Suprapubic skin (tissue), 4 donors: ENCODE results near the gene ITSN2. TPM values are rescaled to one million over a fixed set of nuclear protein-coding genes. Genes with fewer than 3 reads are reported as not detected.
A peak's percentile ranks its signal among the peaks of the same experiment; 100 is the strongest.

ENCODE experiments used
- DNase-seq, 2 donors: peaks; one replicate each; pipeline ENCODE4 v3.0.0-alpha.2; 2019; ENCODE audit warnings: low spot score in 2 of 2
- H3K27ac ChIP-seq: fragments of 200-600 bp; sonication (generic); one replicate; pipeline ENCODE4 v1.5.1; 2019
- H3K27me3 ChIP-seq: fragments of 200-600 bp; sonication (generic); one replicate; pipeline ENCODE4 v1.5.1; 2019
- H3K36me3 ChIP-seq: fragments of 200-600 bp; sonication (generic); one replicate; pipeline ENCODE4 v1.5.1; 2019
- H3K4me1 ChIP-seq: fragments of 200-600 bp; sonication (generic); one replicate; pipeline ENCODE4 v1.5.1; 2019
- H3K4me3 ChIP-seq: fragments of 200-600 bp; sonication (generic); one replicate; pipeline ENCODE4 v1.5.1; 2019; ENCODE audit warnings: mild to moderate bottlenecking
- H3K9me3 ChIP-seq: fragments of 200-600 bp; sonication (generic); one replicate; pipeline ENCODE4 v1.5.1; 2019
- CTCF ChIP-seq, 2 donors: fragments of 200-600 bp in 1 of 2; fragments of 450-650 bp in 1 of 2; sonication (generic) in 1 of 2; IDR thresholded peaks; one replicate each; pipeline ENCODE4 v1.5.1; 2016 to 2019; ENCODE audit warnings: antibody characterized with exemption in 2 of 2, mild to moderate bottlenecking in 1 of 2, moderate library complexity in 1 of 2
- EP300 ChIP-seq: sonication (generic); formaldehyde crosslinking; IDR thresholded peaks from one replicate; pipeline ENCODE4 v1.6.1; 2017; ENCODE audit warnings: antibody characterized with exemption
- POLR2A ChIP-seq, 2 donors: fragments of 450-650 bp; IDR thresholded peaks; one replicate each; pipeline ENCODE4 v1.6.1; 2017; ENCODE audit warnings: antibody characterized with exemption in 2 of 2, mild to moderate bottlenecking in 2 of 2, moderate library complexity in 2 of 2
- POLR2AphosphoS5 ChIP-seq, 3 donors: sonication (generic); formaldehyde crosslinking; IDR thresholded peaks; one replicate each; pipeline ENCODE4 v1.6.1; 2017; ENCODE audit warnings: antibody characterized with exemption in 3 of 3
- WGBS: methylation state at CpG from one replicate; pipeline ENCODE4 v1.1.5; 2018; 5-methylcytosine and 5-hydroxymethylcytosine counted together
- total RNA-seq, 4 donors: library from RNA; depleted of rRNA; stranded (reverse); fragments of >200 nt; gene quantifications; one replicate each; pipeline ENCODE4 v1.1.0, GENCODE V29; 2016

The ITSN2 gene
- total RNA-seq, 4 donors from 2014 or later, result 65.8 to 92.6 (median 69.7) TPM

DNA sequence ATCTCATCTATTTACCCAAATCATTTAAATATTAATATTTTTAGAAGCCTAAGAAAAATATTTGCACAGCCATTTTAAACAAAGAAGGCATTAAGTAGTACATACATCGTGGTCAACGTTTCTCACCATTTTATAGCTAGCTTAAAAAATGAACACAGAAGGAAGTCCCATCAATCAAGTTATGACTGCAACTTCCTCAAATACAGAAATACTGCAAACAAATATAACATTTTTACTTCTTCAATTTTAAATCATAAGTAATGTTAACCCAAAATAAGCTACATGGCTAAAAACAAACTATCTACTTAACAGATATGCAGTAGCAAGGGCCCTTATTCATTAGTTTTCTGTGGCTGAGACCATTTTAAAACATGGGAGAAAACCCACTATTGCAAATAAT lies 30.6 kb downstream of the ITSN2 start:
- DNase-seq, result no peak
- no peak for TF ChIP-seq POLR2A (IDR thresholded peaks at IDR 0.05)
- TF ChIP-seq EP300, result no peak
- TF ChIP-seq CTCF (IDR thresholded peaks at IDR 0.05), result no peak
- TF ChIP-seq POLR2AphosphoS5 (IDR thresholded peaks at IDR 0.05), result no peak
- H3K27ac ChIP-seq, result peak overlapping the region; percentile 33
- no peaks in the 10 kb centered on the region for H3K27me3 ChIP-seq
- H3K4me1 ChIP-seq, result peaks cover 21% of the 10 kb centered on the region
- H3K9me3 ChIP-seq, result no peaks in the 10 kb centered on the region
- H3K36me3 ChIP-seq, result peaks cover 4% of the 10 kb centered on the region
- 68% methylated on average over 2 of the region's 2 CpGs for WGBS
- H3K4me3 ChIP-seq, result no peak overlapping the region

DNA sequence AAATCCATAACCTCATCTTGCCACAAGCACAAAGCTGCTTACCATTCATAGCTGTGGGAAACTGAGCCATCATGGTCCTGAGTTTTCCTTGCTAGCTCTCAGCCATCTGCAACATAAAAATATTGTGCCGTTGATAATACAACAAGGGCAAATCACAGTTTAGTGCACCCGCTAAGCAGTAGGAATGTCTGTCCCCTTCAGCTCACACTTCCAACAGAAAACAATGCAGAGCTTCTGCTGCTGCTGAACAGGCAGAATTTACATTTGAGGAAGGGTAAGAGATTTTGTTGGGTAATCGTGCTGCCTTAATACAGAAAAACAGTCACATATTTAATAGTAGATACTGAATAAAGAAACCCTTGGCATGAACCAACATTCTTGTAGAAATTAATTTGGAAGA lies 32.3 kb downstream of the ITSN2 start:
- WGBS, result 50% methylated on average over 3 of the region's 3 CpGs
- no peak overlapping the region for H3K27ac ChIP-seq
- no peak for DNase-seq
- H3K27me3 ChIP-seq, result no peaks in the 10 kb centered on the region
- no peak for TF ChIP-seq EP300
- TF ChIP-seq POLR2AphosphoS5 (IDR thresholded peaks at IDR 0.05), result no peak
- TF ChIP-seq POLR2A (IDR thresholded peaks at IDR 0.05), result no peak
- TF ChIP-seq CTCF (IDR thresholded peaks at IDR 0.05), result no peak
- H3K36me3 ChIP-seq, result peaks cover 9% of the 10 kb centered on the region
- no peaks in the 10 kb centered on the region for H3K9me3 ChIP-seq
- no peak overlapping the region for H3K4me3 ChIP-seq
- peaks cover 9% of the 10 kb centered on the region for H3K4me1 ChIP-seq

GRCh38 chr2:24317491-24317920 lies 42.8 kb downstream of the ITSN2 start:
- Histone ChIP-seq H3K27me3 (no peaks in the 10 kb centered on the region), H3K4me3 (no peak overlapping the region), H3K4me1 (no peaks in the 10 kb centered on the region), H3K9me3 (no peaks in the 10 kb centered on the region), H3K36me3 (peaks cover 2% of the 10 kb centered on the region), H3K27ac (no peak overlapping the region)
- no peak for DNase-seq
- TF ChIP-seq CTCF (IDR thresholded peaks at IDR 0.05) (no peak), POLR2A (IDR thresholded peaks at IDR 0.05) (no peak), POLR2AphosphoS5 (IDR thresholded peaks at IDR 0.05) (no peak), EP300 (no peak)

DNA sequence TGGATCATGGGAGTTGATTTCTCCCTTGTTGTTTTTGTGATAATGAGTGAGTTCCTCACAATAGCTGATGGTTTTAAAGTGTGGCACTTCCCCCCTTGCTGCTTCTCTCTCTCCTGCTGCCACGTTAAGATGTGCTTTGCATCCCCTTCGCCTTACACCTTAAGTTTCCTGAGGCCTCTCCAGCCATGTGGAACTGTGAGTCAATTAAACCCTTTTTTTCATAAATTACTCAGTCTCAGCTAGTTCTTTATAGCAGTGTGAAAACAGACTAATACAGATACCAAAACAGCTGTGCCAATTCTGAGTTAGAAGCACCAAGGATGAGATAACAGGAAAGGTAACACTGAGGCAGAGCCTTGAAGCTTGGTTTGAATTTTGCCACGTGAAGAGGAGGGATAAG lies 44.7 kb downstream of the ITSN2 start:
- H3K27ac ChIP-seq, result no peak overlapping the region
- no peak for DNase-seq
- H3K4me1 ChIP-seq, result no peaks in the 10 kb centered on the region
- peaks cover 17% of the 10 kb centered on the region for H3K36me3 ChIP-seq
- H3K9me3 ChIP-seq, result no peaks in the 10 kb centered on the region
- no peak overlapping the region for H3K4me3 ChIP-seq
- no peaks in the 10 kb centered on the region for H3K27me3 ChIP-seq
- WGBS, result 91% methylated on average over 3 of the region's 3 CpGs
- TF ChIP-seq POLR2AphosphoS5 (IDR thresholded peaks at IDR 0.05) (no peak), POLR2A (IDR thresholded peaks at IDR 0.05) (no peak), EP300 (no peak), CTCF (IDR thresholded peaks at IDR 0.05) (no peak)

DNA sequence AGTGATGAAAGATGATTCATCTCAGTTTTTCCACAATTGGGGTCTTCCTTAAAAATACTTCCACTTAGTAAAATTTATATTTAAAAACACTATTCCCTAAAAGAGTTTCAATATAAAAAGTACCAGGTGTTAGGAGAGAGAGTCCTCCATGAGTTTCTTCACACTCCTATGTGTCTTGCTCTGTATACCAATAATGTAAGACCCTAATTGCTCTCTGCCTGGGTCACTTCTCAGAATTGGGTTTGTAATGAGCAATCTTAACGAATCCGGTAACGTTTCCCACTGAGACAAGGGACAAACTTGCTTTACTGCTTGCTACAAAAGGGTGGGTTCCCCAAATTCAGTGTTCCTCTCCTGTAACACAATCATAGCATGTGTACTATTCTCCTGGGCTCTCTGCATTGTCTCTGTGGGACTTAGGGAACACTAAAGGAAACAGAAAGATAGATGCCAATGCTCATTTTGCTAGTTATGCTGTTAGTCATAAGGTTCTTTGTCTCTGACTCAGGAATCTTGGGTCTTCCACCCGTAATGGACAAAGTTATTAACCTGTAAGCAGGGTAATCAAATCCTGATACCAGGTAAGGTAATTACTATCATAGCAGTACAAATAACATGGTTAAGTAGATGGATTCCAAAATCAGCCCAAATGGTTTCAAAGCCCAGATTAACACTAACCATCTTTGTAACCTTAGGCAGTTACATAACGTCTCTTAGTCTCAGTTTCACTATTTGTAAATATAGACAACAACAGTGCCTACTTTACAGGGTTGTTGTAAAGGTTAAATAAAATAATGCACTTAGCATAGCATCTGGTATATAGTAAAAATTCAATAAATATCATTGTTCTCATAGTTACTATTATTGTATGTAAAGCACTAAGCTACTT lies 46.3 kb downstream of the ITSN2 start:
- Histone ChIP-seq H3K27me3 (no peaks in the 10 kb centered on the region), H3K4me1 (no peaks in the 10 kb centered on the region), H3K9me3 (no peaks in the 10 kb centered on the region), H3K36me3 (peaks cover 33% of the 10 kb centered on the region), H3K27ac (no peak overlapping the region), H3K4me3 (no peak overlapping the region)
- TF ChIP-seq EP300 (no peak), POLR2A (IDR thresholded peaks at IDR 0.05) (no peak), CTCF (IDR thresholded peaks at IDR 0.05) (no peak), POLR2AphosphoS5 (IDR thresholded peaks at IDR 0.05) (no peak)
- WGBS, result 86% methylated on average over 5 of the region's 5 CpGs
- no peak for DNase-seq
